Activated naive CD4-positive, alpha-beta T cell (primary cell): ENCODE data around the gene AVL9.
"Not testable (repeated sequence)": the region's sequence is repeated elsewhere in the genome, so short reads cannot be mapped to it uniquely, and the experiment has no call there.

ENCODE experiments used
- DNase-seq, 4 experiments: peaks; one replicate each; lab custom pipeline; 2025; lab: John Stamatoyannopoulos, UW

AVL9 gene

GRCh38 chr7:32591938-32592337, 96.6 kb downstream of the AVL9 start:
- no peak for DNase-seq

- no peak for DNase-seq
Observed at GRCh38 chr7:32592701-32593100, 97.4 kb downstream of the AVL9 start.

- no peak for DNase-seq
Observed at GRCh38 chr7:32594965-32595490, 99.7 kb downstream of the AVL9 start.

- DNase-seq, result not testable (repeated sequence)
Observed at GRCh38 chr7:32601196-32601595, 105.9 kb downstream of the AVL9 start.

GRCh38 chr7:32602470-32602869, 107.2 kb downstream of the AVL9 start:
- no peak for DNase-seq

GRCh38 chr7:32603492-32603891, 108.2 kb downstream of the AVL9 start:
- DNase-seq, result not testable (repeated sequence)

- DNase-seq, result not testable (repeated sequence)
Observed at GRCh38 chr7:32604047-32604446, 108.8 kb downstream of the AVL9 start.

- no peak for DNase-seq
Observed at GRCh38 chr7:32605032-32605431, 109.7 kb downstream of the AVL9 start.

GRCh38 chr7:32609463-32609862, 114.2 kb downstream of the AVL9 start:
- no peak for DNase-seq

GRCh38 chr7:32611201-32612099, 116.2 kb downstream of the AVL9 start:
- no peak for DNase-seq

- DNase-seq, result no peak
Observed at GRCh38 chr7:32616625-32617024, 121.3 kb downstream of the AVL9 start.

GRCh38 chr7:32618470-32618869, 123.2 kb downstream of the AVL9 start:
- DNase-seq, result no peak

- no peak for DNase-seq
Observed at GRCh38 chr7:32618987-32619386, 123.7 kb downstream of the AVL9 start.

- not testable (repeated sequence) for DNase-seq
Observed at GRCh38 chr7:32619416-32619815, 124.1 kb downstream of the AVL9 start.

GRCh38 chr7:32631021-32631420, 135.7 kb downstream of the AVL9 start:
- DNase-seq, result no peak

GRCh38 chr7:32631590-32632497, 136.6 kb downstream of the AVL9 start:
- not testable (repeated sequence) for DNase-seq

- not testable (repeated sequence) for DNase-seq
Observed at GRCh38 chr7:32633446-32633845, 138.2 kb downstream of the AVL9 start.

- not testable (repeated sequence) for DNase-seq
Observed at GRCh38 chr7:32634798-32635393, 139.6 kb downstream of the AVL9 start.

- DNase-seq, result not testable (repeated sequence)
Observed at GRCh38 chr7:32636725-32637462, 141.6 kb downstream of the AVL9 start.

- DNase-seq, result not testable (repeated sequence)
Observed at GRCh38 chr7:32637611-32638010, 142.3 kb downstream of the AVL9 start.
